ENCODE measurements around the gene IFIT5. TPM values are rescaled to one million over a fixed set of nuclear protein-coding genes. Genes with fewer than 3 reads are reported as not detected.

Gene IFIT5
- total RNA-seq, 1 experiment from 2014 or later, result 10.7 TPM

- Histone ChIP-seq H3K4me1 (ENCODE audit: insufficient read depth, low read length) (peaks cover 18% of the 10 kb centered on the region), H3K9ac (ENCODE audit: low read length) (peak within 1 kb of the TSS; percentile 21; the same call in 1 of the 2 replicates), H3K79me2 (ENCODE audit: low read length) (peaks cover 28% of the 10 kb centered on the region), H3K9me3 (ENCODE audit: low read length) (no peaks in the 10 kb centered on the region), H3K36me3 (ENCODE audit: low read depth, low read length) (no peaks in the 10 kb centered on the region), H3K27ac (ENCODE audit: low read length) (peak within 1 kb of the TSS; percentile 13), H2AFZ (ENCODE audit: low read length) (peak within 1 kb of the TSS; percentile 79), H3K4me3 (ENCODE audit: low read length) (peak within 1 kb of the TSS; percentile 78), H4K20me1 (ENCODE audit: low read length) (no peaks in the 10 kb centered on the region), H3K9me2 (replicated peaks; ENCODE audit: low read length) (no peaks in the 10 kb centered on the region), H3F3A (ENCODE audit: low read length, unreplicated experiment) (peaks cover 3% of the 10 kb centered on the region), H3K4me2 (ENCODE audit: low read length) (peak within 1 kb of the TSS; percentile 95), H3K27me3 (ENCODE audit: low read length) (no peaks in the 10 kb centered on the region)
- DNase-seq (peak; percentile 75), ATAC-seq (peak; percentile 87)
- TF ChIP-seq EZH2 (IDR thresholded peaks at IDR 0.05; ENCODE audit: low read length, unreplicated experiment), result no peak
- TF ChIP-seq, protein P1, sequence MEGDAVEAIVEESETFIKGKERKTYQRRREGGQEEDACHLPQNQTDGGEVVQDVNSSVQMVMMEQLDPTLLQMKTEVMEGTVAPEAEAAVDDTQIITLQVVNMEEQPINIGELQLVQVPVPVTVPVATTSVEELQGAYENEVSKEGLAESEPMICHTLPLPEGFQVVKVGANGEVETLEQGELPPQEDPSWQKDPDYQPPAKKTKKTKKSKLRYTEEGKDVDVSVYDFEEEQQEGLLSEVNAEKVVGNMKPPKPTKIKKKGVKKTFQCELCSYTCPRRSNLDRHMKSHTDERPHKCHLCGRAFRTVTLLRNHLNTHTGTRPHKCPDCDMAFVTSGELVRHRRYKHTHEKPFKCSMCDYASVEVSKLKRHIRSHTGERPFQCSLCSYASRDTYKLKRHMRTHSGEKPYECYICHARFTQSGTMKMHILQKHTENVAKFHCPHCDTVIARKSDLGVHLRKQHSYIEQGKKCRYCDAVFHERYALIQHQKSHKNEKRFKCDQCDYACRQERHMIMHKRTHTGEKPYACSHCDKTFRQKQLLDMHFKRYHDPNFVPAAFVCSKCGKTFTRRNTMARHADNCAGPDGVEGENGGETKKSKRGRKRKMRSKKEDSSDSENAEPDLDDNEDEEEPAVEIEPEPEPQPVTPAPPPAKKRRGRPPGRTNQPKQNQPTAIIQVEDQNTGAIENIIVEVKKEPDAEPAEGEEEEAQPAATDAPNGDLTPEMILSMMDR (conservative IDR thresholded peaks at IDR 0.05; ENCODE audit: low read depth, low read length), result peak; percentile 18; the same call in 1 of the 2 replicates
- TF ChIP-seq EZH2phosphoT487 (IDR thresholded peaks at IDR 0.05; ENCODE audit: borderline replicate concordance, low read length), result no peak
- CTCF ChIA-PET, result interaction anchor here (0.6 to 1.4 kb wide), 5 partner anchors 22 to 119 kb away, joined by 3 to 17 read pairs (median 12); partner anchors contain the start of genes IFIT3 and IFIT5
- intact Hi-C loops (cut with micrococcal nuclease), result loop anchor here (2.0 to 10.0 kb wide), 2 partner anchors 23 to 357 kb away; partner anchors contain the start of gene IFIT5
- TSS peak; percentile 74 for BruUV-seq (replicated peaks)
- POLR2A ChIA-PET (ENCODE audit: unreplicated experiment), result interaction anchor here (0.5 to 0.7 kb wide), 5 partner anchors 31 to 309 kb away, joined by 6 to 28 read pairs (median 14); partner anchors contain the start of genes KIF20B and LIPA
These were observed 22.2 kb upstream of the IFIT5 start, which contains the start of gene IFIT1 for GRCh38 chr10:89391907-89392756. Gene IFIT1 (plus strand): TSS chr10:89392623. CDS start chr10:89392713, 90 bp downstream.

DNA sequence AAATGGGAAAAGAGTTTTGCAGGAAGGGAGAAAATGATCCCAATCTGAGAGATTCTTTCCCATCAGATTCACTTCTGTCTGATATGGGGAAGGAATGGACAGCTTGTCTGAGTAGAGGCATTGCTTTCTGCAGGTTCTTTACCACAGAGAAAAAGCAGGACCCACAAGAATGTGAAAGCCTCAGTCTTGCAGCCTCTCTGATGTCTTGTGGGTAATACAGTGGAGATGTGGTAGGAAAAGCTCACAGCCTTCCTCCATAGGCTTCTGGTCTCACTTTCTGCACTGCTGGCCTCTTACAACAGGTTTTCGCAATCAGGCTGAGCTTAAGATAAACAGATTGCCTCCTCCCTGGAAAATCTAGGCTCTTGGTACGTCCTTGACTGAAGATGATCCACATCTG is 21.4 kb upstream of the IFIT5 start:
- H3K4me2 ChIP-seq (ENCODE audit: low read length), result peak overlapping the region; percentile 95
- ATAC-seq, result peak; percentile 17
- no peak for DNase-seq
- H3K27me3 ChIP-seq (ENCODE audit: low read length), result no peaks in the 10 kb centered on the region
- intact Hi-C loops (cut with micrococcal nuclease), result loop anchor here (2.0 to 10.0 kb wide), 2 partner anchors 22 to 358 kb away; partner anchors contain the start of gene IFIT5
- H3K9me2 ChIP-seq (replicated peaks; ENCODE audit: low read length), result no peaks in the 10 kb centered on the region
- peaks cover 28% of the 10 kb centered on the region for H3K79me2 ChIP-seq (ENCODE audit: low read length)
- H2AFZ ChIP-seq (ENCODE audit: low read length), result peak overlapping the region; percentile 79
- TF ChIP-seq EZH2 (IDR thresholded peaks at IDR 0.05; ENCODE audit: low read length, unreplicated experiment) (no peak), EZH2phosphoT487 (IDR thresholded peaks at IDR 0.05; ENCODE audit: borderline replicate concordance, low read length) (no peak)
- TF ChIP-seq, protein P1 (conservative IDR thresholded peaks at IDR 0.05; ENCODE audit: low read depth, low read length), result no peak
- H4K20me1 ChIP-seq (ENCODE audit: low read length), result no peaks in the 10 kb centered on the region
- ChIA-PET CTCF (interaction anchor here (0.6 to 1.4 kb wide), 3 partner anchors 21 to 120 kb away, joined by 3 to 17 read pairs (median 16); partner anchors contain the start of gene IFIT5), POLR2A (ENCODE audit: unreplicated experiment) (interaction anchor here (0.6 to 0.7 kb wide), 3 partner anchors 109 to 308 kb away, joined by 11 to 28 read pairs (median 14); partner anchors contain the start of genes KIF20B and LIPA)
- peaks cover 3% of the 10 kb centered on the region for H3F3A ChIP-seq (ENCODE audit: low read length, unreplicated experiment)
- H3K9me3 ChIP-seq (ENCODE audit: low read length), result no peaks in the 10 kb centered on the region
- H3K27ac ChIP-seq (ENCODE audit: low read length), result no peak overlapping the region
- H3K4me1 ChIP-seq (ENCODE audit: insufficient read depth, low read length), result peaks cover 18% of the 10 kb centered on the region
- H3K36me3 ChIP-seq (ENCODE audit: low read depth, low read length), result no peaks in the 10 kb centered on the region
- no peak overlapping the region for H3K9ac ChIP-seq (ENCODE audit: low read length)
- H3K4me3 ChIP-seq (ENCODE audit: low read length), result peak overlapping the region; percentile 78
- BruUV-seq (replicated peaks), result TSS peak; percentile 79
